Right ventricle myocardium superior (tissue), 1 donor: ENCODE data around the gene CCDC34. TPM values are rescaled to one million over a fixed set of nuclear protein-coding genes. Genes with fewer than 3 reads are reported as not detected.
A peak's percentile ranks its signal among the peaks of the same experiment; 100 is the strongest.

Experiments used
- ATAC-seq: fragments of 200-7000 bp; cut with Tn5 transposase; one replicate; pipeline ENCODE4 v1.9.1; 2020; ENCODE audit warnings: mild to moderate bottlenecking; ENCODE audit not compliant: poor library complexity
- DNase-seq: peaks from one replicate; pipeline ENCODE4 v3.0.0-alpha.2; 2020
- intact Hi-C: fragments of 100-400 bp; cut with DNase I; formaldehyde crosslinking; loops from one replicate; pipeline ENCODE4 v1.11.2; 2022
- total RNA-seq: library from RNA; stranded (reverse); fragmentation: NEBNext Ultra II Directional; extraction: Animal tissue kit (Norgen Biotek cat#: 25700); gene quantifications from one replicate; pipeline ENCODE4 v1.2.1, GENCODE V29; 2021
- donor health status: DM: no; HTN: yes; CAD: no; lungs with severe emphysema.

CCDC34 gene
- total RNA-seq, 1 donor from 2014 or later, result 3.6 TPM

DNA sequence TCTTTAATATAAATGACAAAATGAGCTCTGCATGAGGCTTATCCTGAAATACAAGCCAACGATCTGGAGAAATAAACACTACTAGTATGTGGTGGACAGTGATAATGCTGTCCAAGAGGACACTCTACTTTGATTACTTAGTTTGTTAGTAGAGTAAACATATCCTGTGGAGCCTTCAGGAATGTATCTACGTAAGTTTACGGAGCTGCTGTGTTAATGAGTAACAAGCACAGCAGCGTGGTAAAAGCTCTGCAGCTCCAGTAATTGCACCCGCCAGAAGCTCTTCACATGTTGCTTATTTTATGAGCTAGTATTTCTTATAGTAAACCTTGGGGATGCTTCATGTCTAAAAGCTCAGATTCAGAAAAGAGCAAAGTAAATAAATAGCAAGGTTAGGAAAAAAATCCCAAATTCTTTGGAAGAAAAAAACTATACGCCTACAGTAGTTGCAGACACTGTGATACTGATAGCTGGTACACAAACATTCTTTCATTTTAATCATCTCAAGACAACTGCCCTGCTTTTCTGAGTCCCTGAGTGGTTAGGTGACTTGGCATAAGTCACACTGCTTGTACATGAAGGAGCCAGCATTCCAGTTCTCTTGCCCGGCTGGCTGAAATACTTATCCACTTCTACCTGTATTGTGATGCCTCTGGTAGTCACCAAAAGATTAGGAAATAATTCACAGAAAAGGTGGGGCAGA lies 32.7 kb upstream of the CCDC34 start:
- intact Hi-C loops, result loop anchor here (10.0 kb wide), 1 partner anchor 69 kb away; no protein-coding TSS in a partner anchor
- ATAC-seq, result peak; percentile 50
- no peak for DNase-seq

DNA sequence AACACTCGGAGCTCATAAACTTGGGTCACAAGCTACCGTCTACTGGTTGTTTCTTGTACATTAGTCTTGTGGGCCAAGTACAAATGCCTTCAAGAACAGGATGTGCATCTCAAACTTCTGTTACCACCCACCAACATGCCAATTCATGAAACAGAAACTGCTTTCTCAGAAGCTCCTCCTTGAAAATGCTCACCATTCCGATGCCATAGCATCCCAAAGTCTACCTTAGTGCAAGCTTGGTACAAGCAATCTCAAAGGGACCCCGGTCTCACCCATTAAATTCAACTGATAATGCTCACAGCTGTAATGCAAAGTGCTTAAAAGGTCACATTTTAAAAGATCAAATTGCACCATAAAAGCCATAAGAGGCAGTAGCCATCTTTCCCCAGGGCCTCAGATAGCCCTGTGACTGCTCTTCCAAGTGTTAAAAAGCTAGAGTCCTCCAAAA lies 31.8 kb upstream of the CCDC34 start:
- ATAC-seq, result no peak
- intact Hi-C loops, result loop anchor here (10.0 kb wide), 1 partner anchor 70 kb away; no protein-coding TSS in a partner anchor
- DNase-seq, result no peak

DNA sequence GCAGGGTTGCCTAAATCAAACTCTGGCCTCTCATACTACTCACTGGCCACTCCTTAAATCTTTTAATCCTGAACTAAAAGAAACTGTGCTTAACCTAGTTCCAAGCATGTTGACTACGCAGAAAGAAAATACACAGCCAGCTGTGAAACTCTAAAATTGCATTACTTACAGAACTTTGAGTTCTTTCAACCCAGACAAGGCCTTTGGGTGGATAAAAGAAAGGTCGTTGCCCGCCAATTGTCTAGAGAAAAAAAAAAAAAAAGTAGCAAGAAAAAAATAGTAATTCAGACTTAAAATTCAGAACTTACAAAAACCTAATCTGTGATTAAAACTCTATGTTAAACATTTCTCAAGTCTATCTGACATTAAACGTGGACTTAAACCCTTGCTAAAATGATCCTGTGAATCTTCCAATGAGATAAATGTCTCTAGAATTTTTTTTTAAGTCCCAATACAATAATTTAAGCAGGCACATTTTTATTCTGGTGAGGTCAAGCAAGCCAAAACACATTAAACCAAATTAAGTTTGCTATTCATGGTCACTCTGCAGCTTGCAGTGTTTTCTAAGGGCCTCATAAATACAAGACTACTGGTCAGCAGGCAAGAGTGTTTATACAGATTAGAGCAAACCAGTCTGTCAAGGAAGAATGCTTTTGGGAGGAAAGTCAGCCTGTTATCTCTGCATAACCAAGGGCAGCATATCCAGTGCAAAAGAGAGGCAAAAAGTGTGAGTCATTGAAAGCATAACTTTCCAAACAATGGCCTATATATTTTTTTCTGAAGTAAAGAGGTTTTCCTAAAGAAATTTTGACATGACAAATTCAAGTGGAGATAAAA lies 29.5 kb upstream of the CCDC34 start:
- ATAC-seq (peak; percentile 66), DNase-seq (no peak)
- intact Hi-C loops, result loop anchor here (10.0 kb wide), 1 partner anchor 72 kb away; no protein-coding TSS in a partner anchor

DNA sequence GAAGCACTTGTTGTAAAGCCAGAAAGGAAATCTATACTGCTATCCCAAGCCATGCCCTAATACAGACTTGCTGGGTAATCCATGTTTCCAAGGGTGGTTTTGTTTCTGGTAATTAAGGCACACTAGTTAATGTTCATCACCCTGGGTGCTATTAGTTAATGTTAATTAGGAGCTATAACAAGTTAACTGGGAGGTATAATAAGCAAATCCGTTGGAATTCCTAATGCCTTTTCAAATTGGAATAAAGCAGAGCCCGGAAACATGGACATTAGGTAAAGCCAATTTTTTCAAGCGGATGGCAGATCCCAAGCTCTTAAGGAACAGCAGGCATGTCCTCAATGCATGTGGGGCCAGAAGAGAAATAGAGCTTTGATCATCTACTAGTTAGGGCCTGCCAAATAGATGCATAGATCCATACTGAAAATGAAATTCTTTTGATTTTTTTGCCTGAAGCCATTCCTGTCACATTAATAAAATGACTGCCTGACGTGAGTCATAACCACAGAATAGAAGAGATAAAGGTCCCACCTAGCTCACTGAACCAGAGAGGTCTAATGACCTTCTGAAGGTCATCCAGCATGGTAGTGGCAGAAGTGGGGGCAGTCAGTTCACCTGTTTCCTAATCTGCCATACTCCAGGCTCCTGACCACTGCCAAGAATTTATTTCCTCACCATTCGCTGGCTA lies 28.5 kb upstream of the CCDC34 start:
- no peak for ATAC-seq
- DNase-seq, result no peak

DNA sequence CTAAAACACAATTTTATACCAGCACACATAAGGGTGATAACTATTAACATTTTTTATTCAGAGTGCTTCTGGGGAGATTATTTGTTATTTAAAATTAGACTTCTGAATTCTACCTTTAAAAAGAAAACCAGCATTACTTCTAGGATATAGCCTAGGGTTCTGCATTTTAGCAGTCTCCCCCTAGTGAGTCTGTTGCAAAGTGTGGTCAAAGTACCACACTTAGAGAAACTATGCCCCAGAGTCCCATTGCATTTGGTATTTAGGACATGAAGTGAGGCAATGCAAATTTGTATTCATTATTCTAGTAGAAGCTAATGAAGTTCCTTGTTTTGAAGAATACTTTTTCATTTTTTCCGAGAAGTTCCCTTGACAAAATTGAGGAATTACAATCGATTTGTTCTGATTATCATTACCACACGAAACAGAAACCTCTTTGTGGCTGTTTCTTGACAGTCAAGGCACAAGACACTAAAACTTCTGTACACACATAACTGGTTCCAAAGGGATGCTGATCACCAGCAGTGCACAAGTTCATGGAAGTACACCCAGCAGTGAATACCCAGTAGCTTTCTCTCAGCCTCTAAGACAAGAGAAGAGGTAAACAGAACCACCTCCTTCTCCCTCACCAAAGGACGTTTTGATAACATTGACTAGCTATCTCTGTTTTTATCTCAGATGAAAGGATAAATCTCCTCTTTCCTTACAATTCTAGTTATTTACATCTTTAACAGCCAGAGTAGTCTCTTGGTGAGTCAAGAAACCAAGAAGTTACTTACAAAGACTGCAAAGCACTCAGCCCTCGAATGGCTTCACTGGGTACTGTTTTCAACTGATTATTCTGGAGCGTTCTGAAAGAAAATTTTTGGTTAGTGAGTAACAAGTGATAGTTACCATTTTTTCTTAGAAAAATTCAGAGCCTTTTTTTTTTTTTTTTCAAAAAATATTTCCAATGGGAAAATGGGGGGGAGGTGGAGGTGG lies 27.6 kb upstream of the CCDC34 start:
- intact Hi-C loops, result loop anchor here (10.0 kb wide), 1 partner anchor 74 kb away; no protein-coding TSS in a partner anchor
- ATAC-seq (no peak), DNase-seq (no peak)

More for the DNA sequence above, 28.5 kb upstream of the CCDC34 start:
- intact Hi-C loops, result loop anchor here (10.0 kb wide), 1 partner anchor 73 kb away; no protein-coding TSS in a partner anchor

DNA sequence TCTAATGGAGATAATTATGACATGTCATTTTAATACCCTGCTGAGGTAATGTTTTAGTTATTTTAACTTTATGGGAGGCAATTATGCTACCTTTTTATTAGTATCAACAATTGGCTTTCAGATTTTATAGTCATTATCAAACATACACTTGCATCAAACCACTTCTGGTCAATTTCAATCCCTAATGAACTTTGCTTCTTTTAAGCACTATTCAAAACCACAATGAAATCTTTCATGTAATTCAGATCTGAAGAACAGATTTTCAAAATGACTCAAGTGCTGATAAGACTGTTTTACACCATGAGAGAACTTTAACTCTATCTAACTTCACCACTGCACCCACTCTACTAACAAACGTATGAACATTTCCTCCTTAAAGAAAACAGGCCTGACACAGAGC lies 25.9 kb upstream of the CCDC34 start:
- intact Hi-C loops, result no loop called here
- ATAC-seq, result no peak

DNA sequence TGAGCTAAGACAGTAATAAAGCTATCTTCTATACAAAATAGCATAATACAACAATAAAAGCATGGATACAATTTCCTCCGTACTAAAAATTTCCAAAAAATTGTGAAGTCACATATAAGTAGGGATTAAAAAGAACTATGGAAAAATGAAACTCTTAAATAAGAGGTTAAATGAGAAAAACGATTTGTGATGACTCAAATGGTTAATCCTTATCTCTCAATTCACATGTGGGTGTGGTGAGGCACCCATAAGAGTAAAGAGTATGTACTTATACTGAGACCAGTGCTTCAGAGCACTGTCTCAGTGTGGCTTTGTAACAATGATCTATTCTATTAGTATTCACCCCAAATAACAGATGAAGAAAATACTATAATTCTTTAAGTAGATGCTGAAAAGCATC lies 25.0 kb upstream of the CCDC34 start:
- no peak for ATAC-seq

More for the DNA sequence above, 25.9 kb upstream of the CCDC34 start:
- no peak for DNase-seq

DNA sequence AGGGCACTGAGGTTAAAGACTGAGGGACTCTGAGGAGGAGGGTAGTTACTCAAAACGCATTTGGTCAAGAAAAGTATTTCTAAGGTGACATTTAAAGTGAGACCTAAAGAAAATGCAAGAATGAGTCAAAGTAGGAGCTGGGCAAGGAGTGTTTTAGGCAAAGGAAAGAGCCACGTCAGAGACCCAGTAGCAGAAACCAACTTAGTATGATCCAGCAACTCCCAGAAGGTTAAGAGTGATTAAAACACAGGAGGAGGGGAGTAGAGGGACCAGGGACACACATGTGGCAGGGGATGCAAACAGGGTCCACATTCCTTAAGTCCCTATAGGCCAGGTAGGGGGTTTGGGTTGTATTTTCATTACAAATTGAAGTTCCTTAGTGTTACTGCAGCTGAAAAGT lies 24.3 kb upstream of the CCDC34 start:
- DNase-seq (no peak), ATAC-seq (no peak)
- intact Hi-C loops, result no loop called here

More for the DNA sequence above, 25.0 kb upstream of the CCDC34 start:
- no peak for DNase-seq
- intact Hi-C loops, result no loop called here

DNA sequence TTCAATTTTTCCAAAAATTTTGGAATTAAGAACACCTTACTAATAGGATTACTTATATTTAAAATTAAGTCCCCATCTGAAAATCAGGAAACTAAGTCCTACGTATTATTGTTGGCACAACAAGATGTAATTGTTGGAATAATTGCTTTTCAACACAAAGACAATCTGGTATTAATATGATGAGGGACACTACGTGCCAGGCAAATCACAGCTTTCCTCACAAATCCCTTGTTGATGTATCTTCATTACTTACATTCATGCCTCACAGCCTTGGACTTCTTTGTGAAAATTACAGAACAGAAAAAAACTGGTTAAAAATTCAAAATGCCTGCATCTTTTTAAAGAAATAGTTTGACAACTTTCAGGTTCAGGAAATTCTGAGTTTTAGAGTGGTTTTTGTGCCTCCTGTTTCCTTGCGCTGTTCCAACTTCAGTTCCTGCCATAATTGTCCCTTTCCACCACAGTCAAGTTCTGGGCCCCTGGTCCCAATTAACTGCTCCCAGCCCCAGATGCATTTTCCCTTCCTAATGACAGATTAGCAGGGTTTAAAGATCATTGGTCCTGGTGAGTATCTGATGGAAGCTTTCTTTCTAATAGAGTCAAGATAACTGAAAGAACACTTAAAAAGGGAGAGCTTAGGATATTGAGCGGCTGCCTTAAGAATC lies 23.3 kb upstream of the CCDC34 start:
- ATAC-seq, result no peak
- no peak for DNase-seq
- intact Hi-C loops, result no loop called here

DNA sequence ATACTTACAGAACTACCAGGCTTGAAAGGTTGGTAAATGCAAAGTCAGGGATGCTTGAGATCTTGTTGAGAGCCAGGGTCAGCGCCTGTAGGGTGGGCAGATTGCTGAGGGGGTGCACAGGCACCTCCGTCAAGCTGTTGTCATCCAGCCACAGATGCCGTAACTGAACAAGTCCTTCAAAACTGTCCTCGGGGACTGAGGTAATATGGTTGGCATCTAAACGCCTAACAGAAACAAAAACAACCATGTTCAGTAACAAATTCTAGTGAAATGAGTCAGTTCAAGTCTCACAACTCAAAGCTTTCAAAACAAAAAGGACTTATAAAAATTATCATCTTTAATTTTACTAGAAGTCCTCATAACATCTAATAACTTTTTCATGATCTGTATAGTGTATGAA lies 22.2 kb upstream of the CCDC34 start:
- DNase-seq (no peak), ATAC-seq (peak; percentile 54)
- intact Hi-C loops, result no loop called here

DNA sequence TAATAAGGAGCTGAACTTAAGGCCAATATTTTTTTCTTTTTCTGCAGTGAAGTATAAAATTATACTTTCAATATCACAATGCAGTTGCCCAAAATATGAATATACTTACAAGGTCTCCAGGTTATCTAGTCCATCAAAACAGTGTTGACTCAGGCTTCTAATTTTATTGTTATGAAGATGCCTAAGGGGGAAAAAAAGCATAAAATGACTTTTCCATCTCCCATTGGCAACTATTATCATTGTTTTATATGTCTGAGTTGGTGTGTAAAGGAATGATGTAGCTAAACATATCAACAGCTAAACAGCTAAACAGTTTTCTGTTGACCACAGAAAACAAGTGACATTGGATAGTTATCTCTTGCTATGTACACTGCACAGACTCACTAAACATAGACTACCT lies 21.2 kb upstream of the CCDC34 start:
- ATAC-seq (no peak), DNase-seq (no peak)
- intact Hi-C loops, result no loop called here

DNA sequence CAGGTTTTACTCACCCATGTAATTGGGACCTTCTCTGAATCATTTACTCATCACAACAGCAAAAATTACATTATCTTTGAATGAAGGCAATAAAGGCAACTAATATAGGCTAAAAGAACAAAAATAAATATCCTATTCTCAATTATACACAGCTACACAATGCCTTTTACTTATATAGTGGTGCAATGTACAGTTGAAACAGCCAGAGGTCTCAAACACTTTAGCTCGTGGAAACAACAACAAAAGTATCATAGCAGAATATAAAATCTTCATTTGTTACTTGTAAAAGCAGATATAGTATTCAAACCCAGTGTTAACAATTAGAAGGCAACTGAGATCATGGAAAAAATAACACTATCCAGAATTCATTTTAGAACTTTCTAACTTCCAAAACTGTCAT lies 20.6 kb upstream of the CCDC34 start:
- DNase-seq (no peak), ATAC-seq (no peak)
- intact Hi-C loops, result no loop called here

DNA sequence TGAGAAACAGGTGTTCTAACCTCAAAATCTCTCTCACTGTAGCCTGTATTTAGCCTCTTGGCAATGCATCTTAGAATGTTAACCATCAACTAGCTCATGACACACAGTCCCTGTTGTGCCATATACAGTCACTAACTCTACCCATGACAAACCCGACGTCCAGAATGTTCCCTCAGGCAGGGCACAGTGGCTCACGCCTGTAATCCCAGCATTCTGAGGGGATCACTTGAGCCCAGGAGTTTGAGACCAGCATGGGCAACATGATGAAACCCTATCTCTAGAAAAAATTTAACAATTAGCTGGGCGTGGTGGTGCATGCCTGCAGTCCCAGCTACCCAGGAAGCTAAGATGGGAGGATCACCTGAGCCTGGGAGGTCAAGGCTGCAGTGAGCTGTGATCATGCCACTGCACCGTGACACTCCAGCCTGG lies 18.2 kb upstream of the CCDC34 start:
- ATAC-seq (no peak), DNase-seq (no peak)
- intact Hi-C loops, result no loop called here

DNA sequence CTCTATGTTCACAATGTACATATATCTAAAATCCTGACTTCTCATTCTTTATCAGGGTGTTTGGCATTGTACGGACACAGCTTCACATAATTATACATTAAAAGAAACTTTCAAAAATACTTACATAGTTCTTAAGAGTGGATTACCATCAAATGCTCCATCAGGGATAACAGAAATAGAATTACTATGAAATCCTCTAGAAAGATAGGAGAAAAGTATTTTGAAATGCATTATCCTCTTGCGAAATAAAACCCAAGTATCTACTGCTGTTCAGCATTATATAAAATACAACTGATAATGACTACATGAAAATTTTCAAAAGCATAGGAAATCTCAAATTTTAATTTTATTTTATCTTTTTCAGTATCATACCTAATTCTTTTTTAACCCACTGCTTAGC lies 17.8 kb upstream of the CCDC34 start:
- ATAC-seq (no peak), DNase-seq (no peak)
- intact Hi-C loops, result no loop called here

DNA sequence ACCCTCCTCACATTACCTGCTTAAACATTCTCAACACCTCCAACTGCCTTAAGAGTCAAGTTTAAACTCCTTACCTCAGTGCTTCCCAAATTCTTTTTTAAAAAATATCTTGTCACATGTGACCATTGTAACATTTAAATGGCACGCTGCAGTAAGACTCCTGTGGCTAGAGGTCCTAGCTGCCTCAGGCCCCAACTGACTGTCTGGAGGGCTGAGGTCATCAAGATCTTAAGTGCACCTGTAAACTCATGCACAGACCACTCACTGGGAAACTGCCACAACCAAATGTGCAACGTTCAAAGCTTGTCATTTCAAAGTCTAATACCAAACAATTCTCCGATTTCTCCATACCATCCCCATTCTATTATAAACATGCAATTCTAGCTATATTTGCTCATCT lies 16.4 kb upstream of the CCDC34 start:
- intact Hi-C loops, result no loop called here
- no peak for ATAC-seq
- DNase-seq, result no peak

DNA sequence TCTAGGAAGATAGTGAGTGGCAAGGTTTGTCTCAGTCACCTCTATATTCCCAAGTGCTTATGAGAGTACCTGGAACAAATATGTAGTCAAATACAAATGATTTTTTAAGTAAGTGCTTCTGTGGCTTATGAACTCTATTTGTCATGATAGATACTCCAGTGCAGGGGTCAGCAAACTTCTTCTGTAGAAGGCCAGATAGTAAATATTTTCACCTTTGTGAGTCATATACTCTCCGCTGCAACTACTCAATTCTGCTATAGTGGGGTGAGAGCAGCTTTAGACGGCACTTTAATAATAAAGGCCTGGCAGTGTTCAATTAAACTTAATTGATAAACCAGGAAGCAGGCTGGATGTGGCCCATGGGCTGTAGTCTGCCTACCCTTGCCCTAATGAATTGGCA lies 12.4 kb upstream of the CCDC34 start:
- no peak for ATAC-seq
- intact Hi-C loops, result no loop called here
- DNase-seq, result no peak

DNA sequence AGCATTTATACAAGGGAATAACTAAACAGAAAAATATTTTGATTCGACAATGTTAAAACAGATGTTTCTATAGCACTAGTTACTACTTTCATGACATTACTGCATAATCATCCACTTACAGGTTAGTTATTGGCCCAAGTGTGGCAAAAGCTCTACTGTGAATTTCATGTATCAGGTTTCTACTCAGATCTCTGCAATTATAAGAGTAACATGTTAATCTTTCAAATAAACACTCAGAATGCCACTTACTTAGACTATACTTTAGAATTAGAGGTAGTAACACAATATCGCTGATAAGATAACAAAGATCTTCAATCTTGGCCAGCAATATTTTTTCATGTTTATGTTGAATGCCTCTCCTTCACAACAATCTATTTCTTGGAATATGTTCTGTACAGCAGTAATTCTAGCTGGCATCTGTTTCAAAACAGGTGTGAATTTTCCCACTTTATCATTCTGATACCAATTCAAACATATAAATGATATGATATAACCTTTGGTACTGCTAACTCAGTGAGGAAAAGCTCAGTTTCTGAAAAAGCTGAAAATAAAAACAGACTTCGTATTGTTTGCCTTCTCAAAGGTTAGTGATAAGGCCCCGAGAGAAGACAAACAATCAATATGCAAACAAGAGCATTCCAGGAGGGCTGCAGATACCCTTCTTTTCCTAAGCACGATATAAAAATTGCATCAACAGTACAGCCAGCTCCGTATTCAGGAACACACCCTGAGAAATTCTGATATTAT lies 11.0 kb upstream of the CCDC34 start:
- intact Hi-C loops, result no loop called here
- no peak for DNase-seq
- no peak for ATAC-seq
